HCT116 (cell line): Measurements from ENCODE around the gene TNC. TPM values are rescaled to one million over a fixed set of nuclear protein-coding genes. Genes with fewer than 3 reads are reported as not detected.

Experiments
- ATAC-seq: fragments of 200-7000 bp; cut with Tn5 transposase; 2 replicates; pipeline ENCODE4 v1.9.1; 2020; ENCODE audit warnings: mild to moderate bottlenecking, moderate library complexity
- BruUV-seq: library from RNA; stranded (reverse); fragments of 400-500 nt; replicated peaks from 2 replicates; lab custom pipeline; 2021; lab: Mats Ljungman, UMichigan
- CTCF ChIA-PET: fragments of 300-600 bp; sonication (Branson Sonifier 250); formaldehyde crosslinking; loops from one replicate; lab custom pipeline; 2021; ENCODE audit warnings: antibody characterized with exemption; lab: Charles Lee
- POLR2A ChIA-PET: fragments of 300-600, 350-600 bp; sonication (Branson Sonifier 250); formaldehyde crosslinking; loops from one replicate; lab custom pipeline; 2021; ENCODE audit warnings: antibody characterized with exemption; lab: Charles Lee
- RAD21 ChIA-PET, 2 experiments: fragments of 300-600 bp; sonication (Branson Sonifier 250); formaldehyde crosslinking; loops; one replicate each; lab custom pipeline; 2023; ENCODE audit warnings: low total read pairs in 2 of 2; ENCODE audit not compliant: uncharacterized antibody in 2 of 2, unreplicated experiment in 2 of 2, low non-redundant PET in 1 of 2; lab: Charles Lee
- DNase-seq: peaks from one replicate; pipeline ENCODE4 v3.0.0-alpha.2; 2010; ENCODE audit warnings: low read depth, low spot score
- H2AFZ ChIP-seq: fragments of 200-600 bp; shearing (Covaris generic), sonication (generic); 2 replicates; pipeline ENCODE4 v1.6.1; 2017; ENCODE audit warnings: low read depth, mixed run types, mixed read lengths, antibody characterized with exemption, low read length; ENCODE audit not compliant: poor library complexity, severe bottlenecking
- H3K27ac ChIP-seq: 2 replicates; pipeline ENCODE4 v1.5.1; 2012; ENCODE audit warnings: low read depth, low read length
- H3K27me3 ChIP-seq: fragments of 200-600 bp; sonication (generic); 2 replicates; pipeline ENCODE4 v1.6.1; 2016; ENCODE audit warnings: mixed run types, low read length, mixed read lengths; ENCODE audit not compliant: insufficient read depth
- H3K36me3 ChIP-seq, 2 experiments: fragments of 200-500 bp in 1 of 2; fragments of 200-600 bp in 1 of 2; sonication (Bioruptor generic) in 1 of 2; sonication (generic) in 1 of 2; 2 replicates each; pipeline versions ENCODE4 v1.5.1 to v1.6.1; 2014 to 2016; ENCODE audit warnings: low read length in 2 of 2, inconsistent platforms in 1 of 2, mixed read lengths in 1 of 2, mixed run types in 1 of 2; ENCODE audit not compliant: insufficient read depth in 2 of 2, control insufficient read depth in 1 of 2
- H3K4me1 ChIP-seq, 2 experiments: fragments of 200-600 bp in 1 of 2; sonication (generic) in 1 of 2; 2 replicates each; pipeline versions ENCODE4 v1.5.1 to v1.6.1; 2012 to 2017; ENCODE audit warnings: low read length in 2 of 2, inconsistent platforms in 1 of 2, mild to moderate bottlenecking in 1 of 2, mixed read lengths in 1 of 2, mixed run types in 1 of 2, moderate library complexity in 1 of 2; ENCODE audit not compliant: insufficient read depth in 2 of 2, control insufficient read depth in 1 of 2
- H3K4me2 ChIP-seq: fragments of 200-600 bp; sonication (generic); 2 replicates; pipeline ENCODE4 v1.6.1; 2017; ENCODE audit warnings: mixed run types, low read length, mixed read lengths
- H3K4me3 ChIP-seq, 2 experiments: fragments of 200-600 bp in 1 of 2; sonication (generic) in 1 of 2; replicated peaks in 1 of 2; 2 replicates each; pipeline ENCODE4 v1.5.1; 2011 to 2016; ENCODE audit warnings: low read length in 2 of 2, control low read depth in 1 of 2, low read depth in 1 of 2, mild to moderate bottlenecking in 1 of 2, mixed read lengths in 1 of 2, mixed run types in 1 of 2
- H3K79me2 ChIP-seq: fragments of 200-600 bp; sonication (generic); 2 replicates; pipeline ENCODE4 v1.6.1; 2017; ENCODE audit warnings: mild to moderate bottlenecking, mixed run types, low read length, moderate library complexity, mixed read lengths; ENCODE audit not compliant: insufficient read depth
- H3K9ac ChIP-seq: fragments of 200-600 bp; sonication (generic); 2 replicates; pipeline ENCODE4 v1.6.1; 2016; ENCODE audit warnings: low read length, mixed read lengths
- H3K9me2 ChIP-seq: fragments of 200-600 bp; sonication (generic), shearing (Covaris generic); 2 replicates; pipeline ENCODE4 v1.6.1; 2017; ENCODE audit warnings: mixed run types, mild to moderate bottlenecking, moderate library complexity; ENCODE audit not compliant: insufficient read depth
- H3K9me3 ChIP-seq, 2 experiments: fragments of 200-500 bp in 1 of 2; fragments of 200-600 bp in 1 of 2; sonication (Bioruptor generic) in 1 of 2; sonication (generic) in 1 of 2; 2 replicates each; pipeline ENCODE4 v1.6.1; 2014 to 2017; ENCODE audit warnings: low read length in 2 of 2, mixed read lengths in 2 of 2, inconsistent platforms in 1 of 2, low read depth in 1 of 2, mild to moderate bottlenecking in 1 of 2, mixed run types in 1 of 2, moderate library complexity in 1 of 2; ENCODE audit not compliant: control insufficient read depth in 1 of 2, insufficient read depth in 1 of 2
- H4K20me1 ChIP-seq: fragments of 200-600 bp; sonication (generic), shearing (Covaris generic); 2 replicates; pipeline ENCODE4 v1.6.1; 2017; ENCODE audit warnings: mixed run types, mild to moderate bottlenecking, moderate library complexity; ENCODE audit not compliant: insufficient read depth
- ATF3 ChIP-seq: IDR thresholded peaks from 2 replicates; pipeline ENCODE4 v1.6.1; 2012
- CBX3 ChIP-seq: IDR thresholded peaks from 2 replicates; pipeline ENCODE4 v1.6.1; 2012; ENCODE audit warnings: low read depth
- CEBPB ChIP-seq: IDR thresholded peaks from 2 replicates; pipeline ENCODE4 v1.6.1; 2012; ENCODE audit warnings: low read depth
- CTCF ChIP-seq, 3 experiments: fragments of 200-600 bp in 1 of 3; sonication (generic) in 1 of 3; IDR thresholded peaks in 2 of 3; conservative IDR thresholded peaks in 1 of 3; 2 replicates each; pipeline ENCODE4 v1.5.1; 2012 to 2017; ENCODE audit warnings: low read depth in 2 of 3, low read length in 2 of 3, antibody characterized with exemption in 1 of 3, borderline replicate concordance in 1 of 3, control low read depth in 1 of 3, mild to moderate bottlenecking in 1 of 3, mixed read lengths in 1 of 3, mixed run types in 1 of 3, moderate library complexity in 1 of 3; ENCODE audit not compliant: insufficient read depth in 1 of 3
- EGR1 ChIP-seq: IDR thresholded peaks from 2 replicates; pipeline ENCODE4 v1.6.1; 2012; ENCODE audit warnings: low read depth
- EZH2 ChIP-seq: fragments of 200-600 bp; sonication (generic); IDR thresholded peaks from 2 replicates; pipeline ENCODE4 v1.6.1; 2017; ENCODE audit warnings: antibody characterized with exemption, mixed run types
- FOSL1 ChIP-seq: IDR thresholded peaks from 2 replicates; pipeline ENCODE4 v1.6.1; 2012; ENCODE audit warnings: low read depth
- JUND ChIP-seq: IDR thresholded peaks from 2 replicates; pipeline ENCODE4 v1.6.1; 2012
- POLR2AphosphoS5 ChIP-seq: IDR thresholded peaks from 2 replicates; pipeline ENCODE4 v1.6.1; 2011; ENCODE audit warnings: mild to moderate bottlenecking, low read depth, low read length, moderate library complexity
- RAD21 ChIP-seq: IDR thresholded peaks from 2 replicates; pipeline ENCODE4 v1.6.1; 2012; ENCODE audit warnings: low read depth, mild to moderate bottlenecking
- REST ChIP-seq: IDR thresholded peaks from 2 replicates; pipeline ENCODE4 v1.6.1; 2012; ENCODE audit warnings: low read depth
- SIN3A ChIP-seq: IDR thresholded peaks from 2 replicates; pipeline ENCODE4 v1.6.1; 2012; ENCODE audit warnings: low read depth
- SP1 ChIP-seq: IDR thresholded peaks from 2 replicates; pipeline ENCODE4 v1.6.1; 2012; ENCODE audit warnings: low read depth
- YY1 ChIP-seq: IDR thresholded peaks from 2 replicates; pipeline ENCODE4 v1.6.1; 2011; ENCODE audit warnings: low read length, low read depth, moderate library complexity, mild to moderate bottlenecking; ENCODE audit not compliant: insufficient replicate concordance; ENCODE audit errors: extremely low read depth
- ZBTB33 ChIP-seq: IDR thresholded peaks from 2 replicates; pipeline ENCODE4 v1.6.1; 2011; ENCODE audit warnings: mild to moderate bottlenecking, low read length, moderate library complexity; ENCODE audit not compliant: insufficient replicate concordance; ENCODE audit errors: extremely low read depth
- intact Hi-C: fragments of 100-400 bp; cut with micrococcal nuclease; formaldehyde crosslinking; loops from 2 replicates; pipeline ENCODE4 v1.10.0; 2022
- total RNA-seq: library from RNA; stranded (reverse); gene quantifications from one replicate; pipeline ENCODE4 v1.2.1, GENCODE V29; 2021; ENCODE audit not compliant: unreplicated experiment

The TNC gene
- total RNA-seq, 1 experiment from 2014 or later, result 0.49 TPM

GRCh38 chr9:115090486-115090885 is 27.5 kb downstream of the TNC start (continued):
- no peak for TF ChIP-seq CTCF (IDR thresholded peaks at IDR 0.05 in 2 of 3, conservative IDR thresholded peaks at IDR 0.05 in 1 of 3; ENCODE audit: borderline replicate concordance in 1 of 3, insufficient read depth in 1 of 3, low read depth in 2 of 3, low read length in 2 of 3)
- no peak for TF ChIP-seq SP1
- no peak for TF ChIP-seq FOSL1

GRCh38 chr9:115088860-115089259 is 29.1 kb downstream of the TNC start:
- H3K27ac ChIP-seq, result no peak overlapping the region
- ChIA-PET POLR2A (no interaction called here), RAD21 (no interaction called here), CTCF (no interaction called here)
- ATAC-seq, result no peak
- H2AFZ ChIP-seq, result no peak overlapping the region
- H3K4me2 ChIP-seq, result no peak overlapping the region
- H3K4me1 ChIP-seq, result no peaks in the 10 kb centered on the region
- H3K79me2 ChIP-seq, result no peaks in the 10 kb centered on the region
- DNase-seq, result no peak
- intact Hi-C loops, result no loop called here
- no TSS peak for BruUV-seq
- H3K9ac ChIP-seq, result no peak overlapping the region
- H4K20me1 ChIP-seq, result no peaks in the 10 kb centered on the region
- peaks cover 4% of the 10 kb centered on the region for H3K27me3 ChIP-seq
- no peaks in the 10 kb centered on the region for H3K9me3 ChIP-seq
- no peak overlapping the region for H3K4me3 ChIP-seq
- H3K9me2 ChIP-seq, result no peaks in the 10 kb centered on the region
- H3K36me3 ChIP-seq, result no peaks in the 10 kb centered on the region
- TF ChIP-seq ATF3, result no peak
- TF ChIP-seq YY1, result no peak
- no peak for TF ChIP-seq REST
- no peak for TF ChIP-seq ZBTB33
- no peak for TF ChIP-seq EGR1
- TF ChIP-seq CEBPB, result no peak
- no peak for TF ChIP-seq JUND
- no peak for TF ChIP-seq RAD21
- no peak for TF ChIP-seq POLR2AphosphoS5
- TF ChIP-seq CTCF (IDR thresholded peaks at IDR 0.05 in 2 of 3, conservative IDR thresholded peaks at IDR 0.05 in 1 of 3; ENCODE audit: borderline replicate concordance in 1 of 3, insufficient read depth in 1 of 3, low read depth in 2 of 3, low read length in 2 of 3), result no peak
- TF ChIP-seq EZH2, result no peak
- no peak for TF ChIP-seq FOSL1
- no peak for TF ChIP-seq SIN3A
- no peak for TF ChIP-seq CBX3
